Keratinocyte (primary cell): ENCODE results near the gene TEX261.

ENCODE experiments used
- EZH2 ChIP-seq: IDR thresholded peaks from one replicate; pipeline ENCODE4 v1.6.1; 2012; ENCODE audit warnings: inconsistent platforms, mild to moderate bottlenecking, low read length, moderate library complexity
- TF ChIP-seq, protein P1 (sequence below), 3 experiments: IDR thresholded peaks in 1 of 3; conservative IDR thresholded peaks in 1 of 3; optimal IDR thresholded peaks in 1 of 3; 2 replicates in 2 of 3; 3 replicates in 1 of 3; pipeline versions ENCODE3 to v1.5.1; 2011; ENCODE audit warnings: low read length in 3 of 3, mild to moderate bottlenecking in 3 of 3, moderate library complexity in 2 of 3, control low read depth in 1 of 3, inconsistent platforms in 1 of 3; ENCODE audit not compliant: insufficient read depth in 2 of 3; ENCODE audit errors: extremely low read depth in 1 of 3

- TF ChIP-seq, protein P1, sequence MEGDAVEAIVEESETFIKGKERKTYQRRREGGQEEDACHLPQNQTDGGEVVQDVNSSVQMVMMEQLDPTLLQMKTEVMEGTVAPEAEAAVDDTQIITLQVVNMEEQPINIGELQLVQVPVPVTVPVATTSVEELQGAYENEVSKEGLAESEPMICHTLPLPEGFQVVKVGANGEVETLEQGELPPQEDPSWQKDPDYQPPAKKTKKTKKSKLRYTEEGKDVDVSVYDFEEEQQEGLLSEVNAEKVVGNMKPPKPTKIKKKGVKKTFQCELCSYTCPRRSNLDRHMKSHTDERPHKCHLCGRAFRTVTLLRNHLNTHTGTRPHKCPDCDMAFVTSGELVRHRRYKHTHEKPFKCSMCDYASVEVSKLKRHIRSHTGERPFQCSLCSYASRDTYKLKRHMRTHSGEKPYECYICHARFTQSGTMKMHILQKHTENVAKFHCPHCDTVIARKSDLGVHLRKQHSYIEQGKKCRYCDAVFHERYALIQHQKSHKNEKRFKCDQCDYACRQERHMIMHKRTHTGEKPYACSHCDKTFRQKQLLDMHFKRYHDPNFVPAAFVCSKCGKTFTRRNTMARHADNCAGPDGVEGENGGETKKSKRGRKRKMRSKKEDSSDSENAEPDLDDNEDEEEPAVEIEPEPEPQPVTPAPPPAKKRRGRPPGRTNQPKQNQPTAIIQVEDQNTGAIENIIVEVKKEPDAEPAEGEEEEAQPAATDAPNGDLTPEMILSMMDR (optimal IDR thresholded peaks at IDR 0.05 in 1 of 3, IDR thresholded peaks at IDR 0.05 in 1 of 3, conservative IDR thresholded peaks at IDR 0.05 in 1 of 3; ENCODE audit: extremely low read depth in 1 of 3, insufficient read depth in 2 of 3, low read length in 3 of 3), result no peak
- TF ChIP-seq EZH2, result no peak
Observed at GRCh38 chr2:70984228-70984575, 10.5 kb downstream of the TEX261 start.
